ENCODE data around the gene PTGS2.

GRCh38 chr1:186623551-186623950 lies 56.7 kb downstream of the PTGS2 start:
- TF ChIP-seq POLR2A (IDR thresholded peaks at IDR 0.05; ENCODE audit: low read length) = no peak
- TF ChIP-seq GATA1 (IDR thresholded peaks at IDR 0.05; ENCODE audit: low read depth, low read length) = no peak

Data from erythroblast (primary cell).